ENCODE measurements around the gene TFF1.
A peak's percentile ranks its signal among the peaks of the same experiment; 100 is the strongest.

The TFF1 gene

DNA sequence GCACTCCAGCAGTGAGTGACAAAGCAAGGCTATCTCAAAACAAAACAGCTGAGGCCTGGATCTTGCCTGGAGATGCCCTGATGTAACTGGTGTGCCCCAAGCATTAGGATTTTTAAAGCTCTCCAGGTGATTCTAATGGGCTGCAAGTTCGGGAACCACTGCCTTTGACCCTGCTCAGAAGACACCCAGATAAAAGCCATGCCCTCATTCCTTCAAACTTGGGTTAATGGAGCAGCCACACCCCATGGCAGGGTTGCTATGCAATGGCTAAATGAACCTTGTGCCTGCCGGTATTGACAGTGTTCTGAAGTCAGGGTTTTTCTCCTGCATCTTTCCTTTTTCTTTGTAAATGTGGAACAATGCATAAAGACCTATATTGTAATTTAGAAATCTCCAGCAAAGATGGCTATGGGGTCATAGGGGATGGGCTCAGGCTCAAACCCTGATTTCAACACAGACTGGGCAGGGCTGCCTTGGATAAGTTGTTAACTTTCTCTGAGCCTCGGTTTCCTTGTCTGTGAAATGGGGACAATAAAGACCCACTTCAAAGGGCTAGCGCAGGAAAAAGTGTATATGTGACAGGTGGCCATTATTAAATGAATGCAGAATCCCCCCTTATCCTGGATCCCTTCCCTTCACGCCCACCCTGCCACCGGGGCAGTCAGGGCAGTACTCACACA is 51.6 kb downstream of the TFF1 start:
- ChIA-PET CTCF (interaction anchor here (0.6 to 1.7 kb wide), 3 partner anchors 23 to 506 kb away, joined by 3 to 5 read pairs (median 3); no protein-coding TSS in a partner anchor), POLR2A (no interaction called here)
- H3K9me3 ChIP-seq (ENCODE audit: control insufficient read depth, insufficient read depth, low read depth, low read length) = no peaks in the 10 kb centered on the region

DNA sequence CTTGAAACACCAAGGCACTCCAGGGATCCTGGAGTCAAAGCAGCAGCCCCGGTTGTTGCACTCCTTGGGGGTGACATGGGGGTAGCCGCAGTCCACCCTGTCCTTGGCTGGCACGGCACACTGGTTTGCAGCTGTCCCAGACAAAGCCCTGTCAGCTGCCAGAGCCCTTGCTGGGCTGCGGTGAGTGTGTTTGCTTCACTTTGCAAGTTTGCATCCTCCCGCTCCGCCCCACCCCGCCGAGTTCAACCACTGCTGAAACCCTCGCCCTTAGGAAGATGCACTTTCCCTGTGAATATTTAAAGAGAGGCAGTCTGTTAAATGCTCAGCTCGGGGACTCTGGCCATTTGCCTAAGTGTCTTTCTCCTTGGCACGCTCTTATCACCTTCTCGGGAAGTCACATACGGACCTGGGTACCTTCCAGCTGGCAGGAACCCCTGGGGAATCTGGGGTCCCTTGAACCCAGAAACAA is 52.8 kb downstream of the TFF1 start:
- no peak overlapping the region for H3K27ac ChIP-seq (ENCODE audit: extremely low read depth, low read depth, low read length)
- POLR2A ChIA-PET = no interaction called here
- H3K36me3 ChIP-seq (ENCODE audit: control insufficient read depth in 2 of 2, insufficient read depth in 1 of 2, low read length in 2 of 2) = no peaks in the 10 kb centered on the region
- TF ChIP-seq ZEB2 (tag by site-specific recombination; IDR thresholded peaks at IDR 0.05) (no peak), ZIC2 (tag by site-specific recombination; IDR thresholded peaks at IDR 0.05) (peak; percentile 39; the same call in 1 of the 2 replicates)
- H3K4me1 ChIP-seq (ENCODE audit: control insufficient read depth, insufficient read depth, low read length) = no peaks in the 10 kb centered on the region
- H3K4me3 ChIP-seq (ENCODE audit: low read depth, low read length) = no peak overlapping the region
- CTCF ChIA-PET = interaction anchor here (1.7 kb wide), 1 partner anchor 24 kb away, joined by 5 read pairs; no protein-coding TSS in a partner anchor
- no peaks in the 10 kb centered on the region for H3K9me3 ChIP-seq (ENCODE audit: control insufficient read depth, insufficient read depth, low read depth, low read length)

More for the DNA sequence above, 51.6 kb downstream of the TFF1 start:
- no peaks in the 10 kb centered on the region for H3K4me1 ChIP-seq (ENCODE audit: control insufficient read depth, insufficient read depth, low read length)
- no peak for TF ChIP-seq GLIS1 (tag by site-specific recombination; IDR thresholded peaks at IDR 0.05)
- no peak for TF ChIP-seq GLI4 (tag by site-specific recombination; IDR thresholded peaks at IDR 0.05)
- no peak for TF ChIP-seq WT1 (tag by site-specific recombination; IDR thresholded peaks at IDR 0.05)
- TF ChIP-seq, protein P1, sequence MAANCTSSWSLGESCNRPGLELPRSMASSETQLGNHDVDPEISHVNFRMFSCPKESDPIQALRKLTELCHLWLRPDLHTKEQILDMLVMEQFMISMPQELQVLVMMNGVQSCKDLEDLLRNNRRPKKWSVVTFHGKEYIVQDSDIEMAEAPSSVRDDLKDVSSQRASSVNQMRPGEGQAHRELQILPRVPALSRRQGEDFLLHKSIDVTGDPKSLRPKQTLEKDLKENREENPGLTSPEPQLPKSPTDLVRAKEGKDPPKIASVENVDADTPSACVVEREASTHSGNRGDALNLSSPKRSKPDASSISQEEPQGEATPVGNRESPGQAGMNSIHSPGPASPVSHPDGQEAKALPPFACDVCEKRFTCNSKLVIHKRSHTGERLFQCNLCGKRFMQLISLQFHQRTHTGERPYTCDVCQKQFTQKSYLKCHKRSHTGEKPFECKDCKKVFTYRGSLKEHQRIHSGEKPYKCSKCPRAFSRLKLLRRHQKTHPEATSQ (tag by site-specific recombination; IDR thresholded peaks at IDR 0.05) = no peak
- TF ChIP-seq ZNF2 (tag by site-specific recombination; IDR thresholded peaks at IDR 0.05) = no peak
- TF ChIP-seq ZNF529 (tag by site-specific recombination; IDR thresholded peaks at IDR 0.05; ENCODE audit: insufficient replicate concordance) = no peak
- TF ChIP-seq MZF1 (tag by site-specific recombination; IDR thresholded peaks at IDR 0.05; ENCODE audit: borderline replicate concordance) = no peak
- TF ChIP-seq ZNF341 (tag by site-specific recombination; IDR thresholded peaks at IDR 0.05; ENCODE audit: low read depth) = no peak
- no peak for TF ChIP-seq KLF1 (tag by site-specific recombination; IDR thresholded peaks at IDR 0.05)
- TF ChIP-seq ZNF121 (tag by site-specific recombination; IDR thresholded peaks at IDR 0.05) = no peak
- TF ChIP-seq HOXA7 (CRISPR knock-in tag; IDR thresholded peaks at IDR 0.05; ENCODE audit: borderline replicate concordance) = no peak
- TF ChIP-seq, protein P2, sequence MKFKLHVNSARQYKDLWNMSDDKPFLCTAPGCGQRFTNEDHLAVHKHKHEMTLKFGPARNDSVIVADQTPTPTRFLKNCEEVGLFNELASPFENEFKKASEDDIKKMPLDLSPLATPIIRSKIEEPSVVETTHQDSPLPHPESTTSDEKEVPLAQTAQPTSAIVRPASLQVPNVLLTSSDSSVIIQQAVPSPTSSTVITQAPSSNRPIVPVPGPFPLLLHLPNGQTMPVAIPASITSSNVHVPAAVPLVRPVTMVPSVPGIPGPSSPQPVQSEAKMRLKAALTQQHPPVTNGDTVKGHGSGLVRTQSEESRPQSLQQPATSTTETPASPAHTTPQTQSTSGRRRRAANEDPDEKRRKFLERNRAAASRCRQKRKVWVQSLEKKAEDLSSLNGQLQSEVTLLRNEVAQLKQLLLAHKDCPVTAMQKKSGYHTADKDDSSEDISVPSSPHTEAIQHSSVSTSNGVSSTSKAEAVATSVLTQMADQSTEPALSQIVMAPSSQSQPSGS (tag by site-specific recombination; IDR thresholded peaks at IDR 0.05; ENCODE audit: low read depth) = no peak
- TF ChIP-seq, protein P3, sequence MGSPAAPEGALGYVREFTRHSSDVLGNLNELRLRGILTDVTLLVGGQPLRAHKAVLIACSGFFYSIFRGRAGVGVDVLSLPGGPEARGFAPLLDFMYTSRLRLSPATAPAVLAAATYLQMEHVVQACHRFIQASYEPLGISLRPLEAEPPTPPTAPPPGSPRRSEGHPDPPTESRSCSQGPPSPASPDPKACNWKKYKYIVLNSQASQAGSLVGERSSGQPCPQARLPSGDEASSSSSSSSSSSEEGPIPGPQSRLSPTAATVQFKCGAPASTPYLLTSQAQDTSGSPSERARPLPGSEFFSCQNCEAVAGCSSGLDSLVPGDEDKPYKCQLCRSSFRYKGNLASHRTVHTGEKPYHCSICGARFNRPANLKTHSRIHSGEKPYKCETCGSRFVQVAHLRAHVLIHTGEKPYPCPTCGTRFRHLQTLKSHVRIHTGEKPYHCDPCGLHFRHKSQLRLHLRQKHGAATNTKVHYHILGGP (tag by site-specific recombination; IDR thresholded peaks at IDR 0.05) = no peak
- no peak for TF ChIP-seq ZNF221 (tag by site-specific recombination; IDR thresholded peaks at IDR 0.05; ENCODE audit: borderline replicate concordance)
- no peak for TF ChIP-seq ZSCAN16 (tag by site-specific recombination; IDR thresholded peaks at IDR 0.05)
- TF ChIP-seq ZNF155 (tag by site-specific recombination; IDR thresholded peaks at IDR 0.05) = no peak
- TF ChIP-seq ZNF510 (tag by site-specific recombination; IDR thresholded peaks at IDR 0.05; ENCODE audit: insufficient replicate concordance) = no peak
- H3K36me3 ChIP-seq (ENCODE audit: control insufficient read depth in 2 of 2, insufficient read depth in 1 of 2, low read length in 2 of 2) = no peaks in the 10 kb centered on the region
- H3K4me3 ChIP-seq (ENCODE audit: low read depth, low read length) = no peak overlapping the region
- H3K27ac ChIP-seq (ENCODE audit: extremely low read depth, low read depth, low read length) = no peak overlapping the region
